Measurements from ENCODE around the gene CASQ1.

The CASQ1 gene

DNA sequence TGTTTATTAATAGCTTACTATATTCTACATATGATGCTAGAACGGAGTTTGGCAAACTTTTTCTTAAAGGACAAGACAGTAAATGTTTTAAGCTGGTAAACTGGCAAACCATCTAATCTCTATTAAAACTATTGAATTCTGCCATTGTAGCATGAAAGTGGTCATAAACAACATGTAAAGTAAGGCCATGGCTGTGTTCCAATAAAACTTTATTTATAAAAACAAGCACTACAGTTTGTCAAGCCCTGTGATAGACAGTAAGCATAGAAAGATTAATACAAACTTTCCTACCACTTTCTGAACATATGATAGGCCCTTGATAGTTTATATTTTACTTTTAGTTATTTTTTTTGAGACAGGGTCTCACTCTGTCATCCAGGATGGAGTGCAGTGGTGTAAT, 37.2 kb downstream of the CASQ1 start:
- no peak for TF ChIP-seq CTCF (IDR thresholded peaks at IDR 0.05; ENCODE audit: insufficient read depth, low read depth, low read length, missing control alignments)
- no peak for DNase-seq (ENCODE audit: low read depth)
- H3K4me3 ChIP-seq (ENCODE audit: low read length), result no peak overlapping the region

GRCh38 chr1:160228431-160228830, 38.1 kb downstream of the CASQ1 start:
- DNase-seq (ENCODE audit: low read depth), result no peak
- H3K4me3 ChIP-seq (ENCODE audit: low read length), result no peak overlapping the region
- TF ChIP-seq CTCF (IDR thresholded peaks at IDR 0.05; ENCODE audit: insufficient read depth, low read depth, low read length, missing control alignments), result no peak

GRCh38 chr1:160232911-160233310, 42.5 kb downstream of the CASQ1 start:
- H3K4me3 ChIP-seq (ENCODE audit: low read length), result no peak overlapping the region
- TF ChIP-seq CTCF (IDR thresholded peaks at IDR 0.05; ENCODE audit: insufficient read depth, low read depth, low read length, missing control alignments), result no peak
- DNase-seq (ENCODE audit: low read depth), result no peak

DNA sequence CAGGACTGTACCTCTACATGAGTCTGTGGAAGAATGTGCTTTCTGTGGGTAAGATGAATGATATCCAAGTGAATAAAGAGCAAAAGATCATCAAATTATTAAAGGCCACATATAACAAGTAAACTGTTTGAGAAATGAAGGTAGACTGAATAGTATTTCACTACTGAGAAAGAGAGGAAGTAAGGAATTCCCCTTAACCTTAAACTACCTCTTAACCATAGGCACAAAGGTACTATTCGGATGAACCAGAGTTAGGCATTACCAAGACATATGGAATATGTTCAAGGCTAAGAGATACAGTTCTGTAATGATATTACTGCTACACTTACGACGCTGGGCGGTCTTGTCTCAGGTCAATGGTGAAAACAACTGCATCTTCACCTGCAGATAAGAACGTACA, 46.4 kb downstream of the CASQ1 start:
- DNase-seq (ENCODE audit: low read depth), result no peak
- H3K4me3 ChIP-seq (ENCODE audit: low read length), result no peak overlapping the region
- no peak for TF ChIP-seq CTCF (IDR thresholded peaks at IDR 0.05; ENCODE audit: insufficient read depth, low read depth, low read length, missing control alignments)

GRCh38 chr1:160237558-160237957, 47.2 kb downstream of the CASQ1 start:
- TF ChIP-seq CTCF (IDR thresholded peaks at IDR 0.05; ENCODE audit: insufficient read depth, low read depth, low read length, missing control alignments), result no peak
- DNase-seq (ENCODE audit: low read depth), result no peak

DNA sequence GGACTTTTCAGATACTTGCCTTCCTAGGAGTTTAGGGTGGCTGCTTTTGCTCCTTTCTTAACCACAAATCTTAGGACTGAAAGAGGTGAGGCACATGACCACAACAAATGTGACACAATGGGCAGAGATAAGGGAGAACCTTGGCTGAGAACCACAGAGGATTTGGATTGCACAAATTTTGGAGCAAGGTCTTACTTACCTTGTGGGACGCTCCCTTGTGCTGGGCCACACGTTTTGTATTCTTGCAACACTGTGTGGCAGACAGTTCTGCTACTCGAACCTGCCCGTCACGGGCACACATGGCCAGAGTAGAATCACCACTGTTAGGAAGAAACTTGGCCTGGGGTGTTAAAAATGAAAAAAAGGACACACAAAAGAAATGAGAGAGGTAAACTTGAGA, 48.0 kb downstream of the CASQ1 start:
- H3K4me3 ChIP-seq (ENCODE audit: low read length), result no peak overlapping the region
- DNase-seq (ENCODE audit: low read depth), result no peak
- TF ChIP-seq CTCF (IDR thresholded peaks at IDR 0.05; ENCODE audit: insufficient read depth, low read depth, low read length, missing control alignments), result no peak

More at GRCh38 chr1:160237558-160237957, 47.2 kb downstream of the CASQ1 start:
- H3K4me3 ChIP-seq (ENCODE audit: low read length), result no peak overlapping the region

- TF ChIP-seq CTCF (IDR thresholded peaks at IDR 0.05; ENCODE audit: insufficient read depth, low read depth, low read length, missing control alignments), result no peak
- H3K4me3 ChIP-seq (ENCODE audit: low read length), result no peak overlapping the region
- DNase-seq (ENCODE audit: low read depth), result no peak
Observed at GRCh38 chr1:160239582-160240299, 49.4 kb downstream of the CASQ1 start.

Data from epithelial cell of esophagus (primary cell).